K562 (cell line): ENCODE data around the gene ARL3. TPM values are rescaled to one million over a fixed set of nuclear protein-coding genes. Genes with fewer than 3 reads are reported as not detected.

Experiments
- CHD1 ChIP-seq: fragments of 200-600 bp; sonication (generic); IDR thresholded peaks from one replicate; pipeline ENCODE4 v1.6.1; 2012; ENCODE audit warnings: mild to moderate bottlenecking, moderate library complexity, low read length, inconsistent platforms
- ELF1 ChIP-seq: fragments of 200-800 bp; sonication (Bioruptor generic); IDR thresholded peaks from 2 replicates; pipeline ENCODE4 v1.6.1; 2016; ENCODE audit warnings: missing genetic modification characterization, missing compliant biosample characterization
- ETV6 ChIP-seq, 3 experiments: fragments of 150-350 bp in 1 of 3; sonication (generic) in 1 of 3; formaldehyde crosslinking in 1 of 3; IDR thresholded peaks; 2 replicates each; pipeline versions ENCODE4 v1.6.1 to v1.8.0; 2014 to 2022; ENCODE audit warnings: borderline replicate concordance in 2 of 3, low read depth in 2 of 3, antibody characterized with exemption in 1 of 3, low read length in 1 of 3, mild to moderate bottlenecking in 1 of 3, missing genetic modification reagents in 1 of 3
- HEY1 ChIP-seq: fragments of 250-450 bp; sonication (Bioruptor Pico); IDR thresholded peaks from 2 replicates; pipeline ENCODE4 v1.5.0; 2020; ENCODE audit warnings: mild to moderate bottlenecking, moderate library complexity, borderline replicate concordance
- NR2C2 ChIP-seq, 2 experiments: fragments of 200-800 bp in 1 of 2; sonication (Bioruptor generic) in 1 of 2; sonication (generic) in 1 of 2; formaldehyde crosslinking in 1 of 2; IDR thresholded peaks; 2 replicates each; pipeline versions ENCODE4 v1.6.1 to v1.8.0; 2016 to 2022; ENCODE audit warnings: mild to moderate bottlenecking in 1 of 2, missing compliant biosample characterization in 1 of 2, missing genetic modification characterization in 1 of 2, missing genetic modification reagents in 1 of 2
- SMARCA4 ChIP-seq: fragments of 450-650 bp; IDR thresholded peaks from 2 replicates; pipeline ENCODE4 v1.6.1; 2016
- SRSF9 ChIP-seq: fragments of 200-400 bp; formaldehyde crosslinking; IDR thresholded peaks from 2 replicates; pipeline ENCODE4 v1.6.1; 2017; ENCODE audit warnings: low read depth, low read length, borderline replicate concordance
- ZFP36 ChIP-seq: fragments of 150-350 bp; IDR thresholded peaks from 2 replicates; pipeline ENCODE4 v1.6.1; 2018; ENCODE audit warnings: low read length, low read depth; ENCODE audit not compliant: partially characterized antibody
- ZNF165 ChIP-seq: fragments of 250-450 bp; sonication (Bioruptor Pico); IDR thresholded peaks from 2 replicates; pipeline ENCODE4 v1.4.0; 2020; ENCODE audit warnings: borderline replicate concordance
- polyA plus RNA-seq, 8 experiments: library from polyadenylated mRNA; depleted of rRNA in 4 of 8; stranded (reverse) in 5 of 8; unstranded in 3 of 8; fragments of >200 nt; fragmentation: Nextera tagmentation in 2 of 8; fragmentation: Illumina TruSeq in 1 of 8; extraction: Ambion mirVana in 2 of 8; extraction: Trizol in 1 of 8; gene quantifications; 2 replicates each; pipeline versions ENCODE4 v1.2.1 to v1.2.3, GENCODE V29; 2011 to 2014; ENCODE audit warnings: inconsistent platforms in 1 of 8, missing spikeins in 1 of 8
- total RNA-seq, 7 experiments: library from RNA; depleted of rRNA in 6 of 7; stranded (reverse); fragments of >200 nt in 6 of 7; fragmentation: Illumina TruSeq in 2 of 7; extraction: Trizol in 2 of 7; gene quantifications; 2 replicates each; pipeline versions ENCODE4 v1.2.1 to v1.2.3, GENCODE V29; 2011 to 2021; ENCODE audit warnings: low replicate concordance in 1 of 7
- TF ChIP-seq, protein P1 (sequence below): fragments of 250-450 bp; sonication (Bioruptor Pico); IDR thresholded peaks from 2 replicates; pipeline ENCODE4 v1.4.0; 2020; ENCODE audit warnings: mild to moderate bottlenecking
- TF ChIP-seq, protein P2 (sequence below): fragments of 250-450 bp; sonication (Bioruptor Pico); IDR thresholded peaks from 2 replicates; pipeline ENCODE4 v1.8.0; 2022; ENCODE audit warnings: inconsistent platforms
- TF ChIP-seq, protein P3 (sequence below): fragments of 450-650 bp; IDR thresholded peaks from 2 replicates; pipeline ENCODE4 v1.6.1; 2018; ENCODE audit warnings: mild to moderate bottlenecking, low read depth; ENCODE audit not compliant: partially characterized antibody
- TF ChIP-seq, protein P4 (sequence below): fragments of 250-450 bp; sonication (Bioruptor Pico); IDR thresholded peaks from 2 replicates; pipeline ENCODE4 v1.5.0; 2020; ENCODE audit warnings: mild to moderate bottlenecking, borderline replicate concordance
- TF ChIP-seq, protein P5 (sequence below), 3 experiments: fragments of 200-800 bp in 1 of 3; sonication (Bioruptor generic) in 1 of 3; sonication (generic) in 1 of 3; formaldehyde crosslinking in 1 of 3; IDR thresholded peaks; 2 replicates each; pipeline versions ENCODE4 v1.6.1 to v1.8.0; 2016 to 2022; ENCODE audit warnings: mild to moderate bottlenecking in 2 of 3, missing compliant biosample characterization in 2 of 3, missing genetic modification characterization in 2 of 3, missing genetic modification reagents in 1 of 3
- TF ChIP-seq, protein P6 (sequence below): IDR thresholded peaks from 2 replicates; pipeline ENCODE4 v1.6.1; 2016; ENCODE audit warnings: missing genetic modification characterization, missing compliant biosample characterization

The ARL3 gene
- total and polyA plus RNA-seq, 9 of the 15 experiments (the other 6 are each of a cell fraction or from before 2014, with no cell fraction given): 2.9 to 8.9 (median 4.8) TPM

DNA sequence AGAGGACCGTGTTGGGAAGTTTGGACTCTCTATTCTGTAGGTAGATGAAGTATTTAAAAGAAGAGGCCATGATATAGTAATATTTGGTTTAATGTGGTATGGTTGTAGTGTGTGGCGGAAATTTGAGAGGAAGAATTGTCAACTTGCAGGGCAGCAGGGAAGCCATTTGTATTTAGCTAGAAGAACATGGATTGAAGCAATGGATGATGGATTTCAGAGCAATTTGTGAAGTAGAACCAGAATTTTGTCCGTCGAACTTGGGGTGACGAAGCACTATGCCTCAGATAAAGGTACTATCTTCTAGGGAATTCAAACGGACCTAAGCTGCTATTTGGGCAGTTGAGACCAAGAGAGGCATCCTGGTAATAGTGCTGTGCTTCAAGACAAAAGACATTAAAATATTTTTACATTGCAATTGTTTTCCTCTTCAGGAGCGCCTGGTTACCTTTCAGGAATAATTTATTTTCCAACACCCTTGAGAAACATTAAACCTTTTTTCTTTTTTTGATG is 28.9 kb upstream of the ARL3 start (continued):
- TF ChIP-seq ZNF165 (CRISPR knock-in tag): no peak
- TF ChIP-seq, protein P1, sequence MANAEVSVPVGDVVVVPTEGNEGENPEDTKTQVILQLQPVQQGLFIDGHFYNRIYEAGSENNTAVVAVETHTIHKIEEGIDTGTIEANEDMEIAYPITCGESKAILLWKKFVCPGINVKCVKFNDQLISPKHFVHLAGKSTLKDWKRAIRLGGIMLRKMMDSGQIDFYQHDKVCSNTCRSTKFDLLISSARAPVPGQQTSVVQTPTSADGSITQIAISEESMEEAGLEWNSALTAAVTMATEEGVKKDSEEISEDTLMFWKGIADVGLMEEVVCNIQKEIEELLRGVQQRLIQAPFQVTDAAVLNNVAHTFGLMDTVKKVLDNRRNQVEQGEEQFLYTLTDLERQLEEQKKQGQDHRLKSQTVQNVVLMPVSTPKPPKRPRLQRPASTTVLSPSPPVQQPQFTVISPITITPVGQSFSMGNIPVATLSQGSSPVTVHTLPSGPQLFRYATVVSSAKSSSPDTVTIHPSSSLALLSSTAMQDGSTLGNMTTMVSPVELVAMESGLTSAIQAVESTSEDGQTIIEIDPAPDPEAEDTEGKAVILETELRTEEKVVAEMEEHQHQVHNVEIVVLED (CRISPR knock-in tag): no peak
- no peak for TF ChIP-seq SMARCA4
- TF ChIP-seq, protein P2, sequence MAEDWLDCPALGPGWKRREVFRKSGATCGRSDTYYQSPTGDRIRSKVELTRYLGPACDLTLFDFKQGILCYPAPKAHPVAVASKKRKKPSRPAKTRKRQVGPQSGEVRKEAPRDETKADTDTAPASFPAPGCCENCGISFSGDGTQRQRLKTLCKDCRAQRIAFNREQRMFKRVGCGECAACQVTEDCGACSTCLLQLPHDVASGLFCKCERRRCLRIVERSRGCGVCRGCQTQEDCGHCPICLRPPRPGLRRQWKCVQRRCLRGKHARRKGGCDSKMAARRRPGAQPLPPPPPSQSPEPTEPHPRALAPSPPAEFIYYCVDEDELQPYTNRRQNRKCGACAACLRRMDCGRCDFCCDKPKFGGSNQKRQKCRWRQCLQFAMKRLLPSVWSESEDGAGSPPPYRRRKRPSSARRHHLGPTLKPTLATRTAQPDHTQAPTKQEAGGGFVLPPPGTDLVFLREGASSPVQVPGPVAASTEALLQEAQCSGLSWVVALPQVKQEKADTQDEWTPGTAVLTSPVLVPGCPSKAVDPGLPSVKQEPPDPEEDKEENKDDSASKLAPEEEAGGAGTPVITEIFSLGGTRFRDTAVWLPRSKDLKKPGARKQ (CRISPR knock-in tag): no peak
- no peak for TF ChIP-seq HEY1 (CRISPR knock-in tag)
- no peak for TF ChIP-seq ZFP36
- TF ChIP-seq NR2C2 (CRISPR knock-in tag; IDR thresholded peaks at IDR 0.05): no peak
- TF ChIP-seq NR2C2 (tag; IDR thresholded peaks at IDR 0.05): no peak
- TF ChIP-seq ELF1: no peak
- TF ChIP-seq SRSF9: no peak
- TF ChIP-seq, protein P3, sequence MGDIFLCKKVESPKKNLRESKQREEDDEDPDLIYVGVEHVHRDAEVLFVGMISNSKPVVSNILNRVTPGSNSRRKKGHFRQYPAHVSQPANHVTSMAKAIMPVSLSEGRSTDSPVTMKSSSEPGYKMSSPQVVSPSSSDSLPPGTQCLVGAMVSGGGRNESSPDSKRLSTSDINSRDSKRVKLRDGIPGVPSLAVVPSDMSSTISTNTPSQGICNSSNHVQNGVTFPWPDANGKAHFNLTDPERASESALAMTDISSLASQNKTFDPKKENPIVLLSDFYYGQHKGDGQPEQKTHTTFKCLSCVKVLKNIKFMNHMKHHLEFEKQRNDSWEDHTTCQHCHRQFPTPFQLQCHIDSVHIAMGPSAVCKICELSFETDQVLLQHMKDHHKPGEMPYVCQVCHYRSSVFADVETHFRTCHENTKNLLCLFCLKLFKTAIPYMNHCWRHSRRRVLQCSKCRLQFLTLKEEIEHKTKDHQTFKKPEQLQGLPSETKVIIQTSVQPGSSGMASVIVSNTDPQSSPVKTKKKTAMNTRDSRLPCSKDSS: no peak
- no peak for TF ChIP-seq ETV6 (IDR thresholded peaks at IDR 0.05; ENCODE audit: borderline replicate concordance in 1 of 2, low read depth in 2 of 2, low read length in 1 of 2)
- TF ChIP-seq ETV6 (CRISPR knock-in tag; IDR thresholded peaks at IDR 0.05; ENCODE audit: borderline replicate concordance): no peak
- TF ChIP-seq, protein P4, sequence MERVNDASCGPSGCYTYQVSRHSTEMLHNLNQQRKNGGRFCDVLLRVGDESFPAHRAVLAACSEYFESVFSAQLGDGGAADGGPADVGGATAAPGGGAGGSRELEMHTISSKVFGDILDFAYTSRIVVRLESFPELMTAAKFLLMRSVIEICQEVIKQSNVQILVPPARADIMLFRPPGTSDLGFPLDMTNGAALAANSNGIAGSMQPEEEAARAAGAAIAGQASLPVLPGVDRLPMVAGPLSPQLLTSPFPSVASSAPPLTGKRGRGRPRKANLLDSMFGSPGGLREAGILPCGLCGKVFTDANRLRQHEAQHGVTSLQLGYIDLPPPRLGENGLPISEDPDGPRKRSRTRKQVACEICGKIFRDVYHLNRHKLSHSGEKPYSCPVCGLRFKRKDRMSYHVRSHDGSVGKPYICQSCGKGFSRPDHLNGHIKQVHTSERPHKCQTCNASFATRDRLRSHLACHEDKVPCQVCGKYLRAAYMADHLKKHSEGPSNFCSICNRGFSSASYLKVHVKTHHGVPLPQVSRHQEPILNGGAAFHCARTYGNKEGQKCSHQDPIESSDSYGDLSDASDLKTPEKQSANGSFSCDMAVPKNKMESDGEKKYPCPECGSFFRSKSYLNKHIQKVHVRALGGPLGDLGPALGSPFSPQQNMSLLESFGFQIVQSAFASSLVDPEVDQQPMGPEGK (CRISPR knock-in tag): no peak
- TF ChIP-seq, protein P5, sequence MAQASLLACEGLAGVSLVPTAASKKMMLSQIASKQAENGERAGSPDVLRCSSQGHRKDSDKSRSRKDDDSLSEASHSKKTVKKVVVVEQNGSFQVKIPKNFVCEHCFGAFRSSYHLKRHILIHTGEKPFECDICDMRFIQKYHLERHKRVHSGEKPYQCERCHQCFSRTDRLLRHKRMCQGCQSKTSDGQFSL (CRISPR knock-in tag; IDR thresholded peaks at IDR 0.05): no peak
- TF ChIP-seq, protein P5 (tag; IDR thresholded peaks at IDR 0.05): peak in 1 of 2 experiments; percentile 54; a peak in 1 of 4 replicates
- TF ChIP-seq CHD1: no peak
- TF ChIP-seq, protein P6, sequence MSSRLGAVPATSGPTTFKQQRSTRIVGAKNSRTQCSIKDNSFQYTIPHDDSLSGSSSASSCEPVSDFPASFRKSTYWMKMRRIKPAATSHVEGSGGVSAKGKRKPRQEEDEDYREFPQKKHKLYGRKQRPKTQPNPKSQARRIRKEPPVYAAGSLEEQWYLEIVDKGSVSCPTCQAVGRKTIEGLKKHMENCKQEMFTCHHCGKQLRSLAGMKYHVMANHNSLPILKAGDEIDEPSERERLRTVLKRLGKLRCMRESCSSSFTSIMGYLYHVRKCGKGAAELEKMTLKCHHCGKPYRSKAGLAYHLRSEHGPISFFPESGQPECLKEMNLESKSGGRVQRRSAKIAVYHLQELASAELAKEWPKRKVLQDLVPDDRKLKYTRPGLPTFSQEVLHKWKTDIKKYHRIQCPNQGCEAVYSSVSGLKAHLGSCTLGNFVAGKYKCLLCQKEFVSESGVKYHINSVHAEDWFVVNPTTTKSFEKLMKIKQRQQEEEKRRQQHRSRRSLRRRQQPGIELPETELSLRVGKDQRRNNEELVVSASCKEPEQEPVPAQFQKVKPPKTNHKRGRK (tag): 0 out of 2 replicates have a peak, but pooled peaks have one; percentile 45
